Measurements from ENCODE around the gene SYT17.

SYT17 gene

DNA sequence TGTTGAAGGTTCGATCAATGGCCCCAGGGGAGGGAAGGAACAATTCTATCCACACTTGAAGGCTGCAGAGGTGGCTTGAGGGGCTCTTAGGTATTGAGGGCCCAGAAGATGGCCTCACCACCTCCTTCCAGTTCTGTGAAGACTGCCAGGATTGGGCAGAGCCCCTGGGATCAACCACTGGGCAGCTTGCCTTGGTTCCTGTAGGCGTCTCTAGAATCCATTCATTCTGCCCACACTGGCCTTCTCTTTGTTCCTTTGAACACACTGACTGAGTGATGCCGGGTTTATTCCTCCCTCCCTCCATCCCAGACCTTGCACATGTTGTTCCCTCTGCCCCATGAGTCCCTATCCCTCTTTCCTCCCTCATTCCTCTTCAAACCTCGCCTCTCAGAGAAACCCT lies 50.5 kb downstream of the SYT17 start:
- no peak for DNase-seq (ENCODE audit: low spot score)

DNA sequence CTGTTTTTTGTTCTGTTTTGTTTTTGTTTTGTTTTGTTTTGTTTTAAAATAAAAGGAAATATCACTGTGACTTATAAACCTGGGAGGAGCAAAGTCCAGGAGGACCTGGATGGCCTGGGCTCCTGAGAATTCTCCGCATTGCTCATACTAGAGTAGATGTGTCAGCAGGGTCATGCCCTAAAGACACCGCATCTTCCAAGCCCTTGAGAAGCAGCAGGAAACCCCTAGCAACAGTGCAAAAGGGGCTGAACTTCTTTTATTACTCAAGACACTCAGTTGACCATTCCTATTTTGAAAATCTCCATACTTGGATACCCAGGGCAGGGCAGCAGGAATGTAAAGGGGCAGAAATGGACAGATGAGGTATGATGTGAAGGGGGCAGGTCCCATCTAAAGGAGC lies 51.8 kb downstream of the SYT17 start:
- DNase-seq (ENCODE audit: low spot score) = no peak

DNA sequence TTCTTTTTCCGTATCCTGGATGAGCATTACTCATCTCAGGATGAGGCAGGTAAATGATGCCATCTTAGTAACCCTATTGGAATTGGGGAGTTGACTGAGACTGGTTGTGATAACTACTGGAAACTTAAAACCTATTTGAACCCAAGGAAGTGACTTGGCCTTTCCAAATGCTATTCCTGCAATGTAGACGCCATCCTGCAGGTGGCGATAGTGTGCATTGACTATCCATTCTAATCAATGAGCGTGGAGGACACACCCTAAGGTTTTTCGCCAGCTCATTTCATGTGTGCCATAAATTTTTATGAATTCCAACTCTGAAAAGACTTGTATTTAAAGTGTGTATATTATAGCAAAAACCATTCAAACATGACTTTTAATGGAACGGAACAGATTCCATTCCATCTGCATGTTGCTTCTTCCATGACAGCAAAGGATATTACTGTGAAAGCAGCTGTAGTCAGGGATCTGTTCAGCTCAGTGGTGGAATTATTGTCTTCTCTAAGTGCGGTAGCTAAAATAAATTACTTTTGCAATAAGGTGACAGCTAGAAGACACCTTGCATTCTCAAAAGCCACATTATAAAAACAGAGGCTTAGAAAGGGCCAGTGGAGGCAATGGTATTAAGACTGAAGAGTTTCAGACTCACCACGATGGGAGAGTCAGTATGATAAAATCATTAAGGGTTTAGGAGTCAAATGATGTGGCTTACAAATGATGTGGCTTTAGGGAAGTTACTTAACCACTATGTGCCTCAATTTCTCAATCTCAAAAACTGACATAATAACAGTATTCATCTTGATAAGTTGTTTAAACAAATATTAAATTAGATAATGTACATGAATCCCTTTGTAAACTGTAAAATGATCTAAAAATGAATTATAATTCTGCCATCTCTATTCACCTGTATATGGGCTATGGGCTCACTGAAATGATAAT lies 55.5 kb downstream of the SYT17 start:
- peak; percentile 60 for DNase-seq (ENCODE audit: low spot score)

DNA sequence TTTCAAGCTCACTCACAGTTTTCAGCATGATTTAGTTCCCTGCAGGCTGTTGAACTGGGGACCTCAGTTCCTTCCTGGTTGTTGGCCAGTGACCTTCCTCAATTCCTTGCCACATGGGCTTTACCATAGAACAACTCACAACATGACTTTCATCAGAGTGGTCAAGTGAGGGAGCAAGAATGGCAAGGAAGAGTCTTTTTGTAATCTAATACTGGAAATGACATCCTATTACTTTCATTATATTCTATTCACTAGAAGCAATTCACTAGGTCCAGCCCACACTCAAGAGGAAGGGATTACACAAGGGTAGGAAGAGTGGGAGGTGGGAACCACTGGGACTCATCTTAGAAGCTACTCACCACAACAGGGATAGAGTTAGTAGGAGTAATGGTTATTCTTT lies 57.6 kb downstream of the SYT17 start:
- no peak for DNase-seq (ENCODE audit: low spot score)

DNA sequence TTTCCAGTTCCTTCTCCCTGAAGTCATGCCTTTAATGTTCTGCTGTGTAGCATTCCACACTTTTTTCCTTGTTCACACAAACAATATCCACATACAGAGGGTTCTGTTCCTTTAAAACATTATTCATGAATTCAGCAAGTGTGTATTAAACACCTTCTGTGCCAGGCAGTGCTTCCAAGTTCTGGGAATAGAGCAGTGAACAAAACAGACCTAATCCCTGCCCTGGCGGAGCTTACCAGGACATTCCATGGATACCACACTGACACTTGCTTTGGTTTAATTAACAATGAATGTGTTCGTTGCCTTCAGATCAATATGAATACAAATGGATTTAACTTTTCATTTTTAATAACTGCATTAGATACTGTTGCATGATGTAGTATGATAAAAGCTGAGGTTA lies 59.6 kb downstream of the SYT17 start:
- DNase-seq (ENCODE audit: low spot score) = no peak

DNA sequence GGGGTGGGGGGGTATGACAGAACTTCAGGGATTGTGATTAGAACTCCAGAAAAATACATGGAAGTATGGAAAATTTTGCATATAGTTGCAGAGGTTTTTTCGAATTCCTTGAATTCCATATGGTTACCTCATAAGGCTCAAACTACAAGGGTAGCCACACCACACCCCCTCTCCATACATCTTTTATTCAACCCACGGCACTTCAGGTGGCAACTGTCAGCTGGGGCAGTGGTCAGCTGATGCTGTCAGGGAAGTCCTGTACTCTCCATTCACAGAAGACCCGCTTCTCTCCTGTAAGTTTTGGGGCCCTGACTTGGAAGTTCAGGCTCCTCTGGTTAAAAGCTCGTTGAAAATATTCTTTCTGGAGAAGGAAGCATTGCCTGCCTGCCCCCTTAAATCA lies 60.0 kb downstream of the SYT17 start:
- DNase-seq (ENCODE audit: low spot score) = no peak

DNA sequence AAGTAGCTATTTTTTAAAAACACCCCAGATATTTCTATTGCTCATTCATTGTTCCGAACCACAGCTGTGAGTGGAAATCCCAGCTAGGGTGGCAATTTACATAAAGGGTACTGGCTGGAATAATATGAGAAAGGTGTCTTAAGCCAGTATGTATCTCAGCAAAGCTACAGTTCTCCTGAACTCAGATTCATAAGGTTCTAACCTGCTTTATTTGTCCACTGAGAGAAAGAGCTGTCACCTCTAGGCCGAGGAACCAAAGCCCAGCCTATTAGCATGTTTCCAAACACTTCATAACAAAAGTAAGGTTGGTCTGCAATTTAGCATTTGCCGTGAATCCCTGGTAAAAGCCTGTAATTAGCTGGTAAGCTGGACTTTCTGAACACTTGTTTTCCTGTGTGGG lies 60.5 kb downstream of the SYT17 start:
- DNase-seq (ENCODE audit: low spot score) = no peak

DNA sequence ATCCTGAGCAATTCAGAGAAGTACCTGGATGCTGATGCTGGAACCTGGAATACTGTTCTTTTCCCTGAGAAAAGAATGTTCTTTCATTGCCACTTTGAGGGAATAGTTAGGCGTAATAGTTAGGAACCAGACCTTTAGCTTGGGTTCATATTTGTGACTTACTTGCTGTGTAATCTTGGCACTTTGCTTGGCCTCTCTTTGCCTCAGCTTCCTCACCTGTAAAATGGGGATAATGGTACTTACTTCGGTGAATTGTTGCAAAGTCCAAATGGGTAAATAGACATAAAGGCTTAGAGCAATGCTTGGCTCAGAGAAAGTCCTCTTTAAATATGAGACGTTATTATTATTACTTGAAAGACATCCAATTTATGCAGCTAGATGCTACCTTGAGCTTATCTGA lies 62.5 kb downstream of the SYT17 start:
- DNase-seq (ENCODE audit: low spot score) = no peak

DNA sequence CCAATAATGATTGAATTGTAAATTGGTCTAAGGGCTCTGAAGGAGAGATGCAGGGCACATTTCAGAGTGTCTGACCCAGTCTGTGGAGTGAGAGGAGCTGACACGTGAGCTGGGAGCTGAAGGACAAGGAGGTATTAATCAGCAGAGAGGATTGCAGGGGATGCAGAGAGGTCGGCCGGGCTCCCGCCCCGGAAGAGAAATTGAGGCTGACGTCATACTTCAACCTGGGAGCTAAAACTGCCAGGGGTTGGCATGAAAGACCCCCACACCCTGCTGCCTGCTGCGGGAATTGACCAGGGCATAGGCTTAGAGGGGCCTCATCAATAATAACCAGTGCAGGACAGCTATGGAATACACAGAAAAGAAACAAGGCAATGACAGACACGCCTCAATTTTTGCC lies 63.8 kb downstream of the SYT17 start:
- no peak for DNase-seq (ENCODE audit: low spot score)

DNA sequence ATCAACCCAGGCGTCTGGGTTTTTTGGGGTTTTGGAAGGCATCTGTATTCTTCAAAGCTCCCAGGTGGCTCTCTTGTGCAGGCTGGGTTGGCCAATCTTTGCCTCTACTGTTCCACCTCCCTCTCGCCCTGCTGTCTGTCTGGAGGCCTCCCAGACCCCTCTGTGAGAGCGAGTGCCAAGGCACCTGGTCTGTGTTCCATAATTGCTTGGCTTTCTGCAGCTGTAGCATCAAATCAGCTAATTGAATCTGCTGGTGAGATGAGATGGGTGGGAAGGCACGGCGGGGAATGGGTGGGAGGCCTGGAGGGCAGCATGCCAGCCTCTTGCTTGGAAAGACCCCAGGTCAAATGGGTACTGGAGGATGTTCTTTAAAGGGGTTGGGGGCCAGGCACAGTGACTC lies 64.9 kb downstream of the SYT17 start:
- no peak for DNase-seq (ENCODE audit: low spot score)

DNA sequence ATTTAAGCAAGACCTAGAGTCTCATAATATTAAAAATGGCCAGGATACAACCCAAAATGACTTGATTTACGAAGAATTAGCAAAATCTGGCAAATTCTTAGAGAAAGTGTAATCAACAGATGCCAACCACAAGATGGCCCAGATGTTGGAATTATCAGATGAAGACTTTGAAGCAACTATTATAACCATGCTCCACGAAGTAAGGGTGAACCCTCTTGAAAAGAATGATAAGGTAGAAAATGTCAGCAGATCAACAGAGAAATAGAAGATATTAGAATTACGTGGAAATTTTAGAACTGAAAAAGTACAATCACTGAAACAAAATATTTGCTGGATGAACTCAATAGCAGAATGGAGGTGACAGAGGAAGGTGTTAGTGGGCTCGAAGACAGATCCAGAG lies 67.4 kb downstream of the SYT17 start:
- DNase-seq (ENCODE audit: low spot score) = no peak

DNA sequence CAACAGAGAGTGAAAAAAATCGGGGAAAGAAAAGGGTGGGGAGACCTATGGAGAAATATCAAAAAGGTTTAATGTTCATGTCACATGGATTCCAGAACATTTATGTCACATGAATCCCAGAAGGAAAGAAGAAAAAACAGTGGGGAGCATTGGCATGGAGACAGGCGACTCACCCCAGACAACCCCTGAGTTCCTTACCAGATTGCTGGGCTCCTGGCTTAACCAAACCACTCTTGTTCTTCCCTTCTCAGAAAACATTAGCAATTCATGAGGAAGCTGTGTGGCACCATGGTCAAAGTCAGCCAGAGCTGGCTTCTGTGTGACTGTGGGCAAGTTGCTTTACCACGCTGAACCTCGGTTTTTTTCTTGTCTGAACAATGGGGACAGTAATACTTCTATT lies 67.8 kb downstream of the SYT17 start:
- DNase-seq (ENCODE audit: low spot score) = no peak

DNA sequence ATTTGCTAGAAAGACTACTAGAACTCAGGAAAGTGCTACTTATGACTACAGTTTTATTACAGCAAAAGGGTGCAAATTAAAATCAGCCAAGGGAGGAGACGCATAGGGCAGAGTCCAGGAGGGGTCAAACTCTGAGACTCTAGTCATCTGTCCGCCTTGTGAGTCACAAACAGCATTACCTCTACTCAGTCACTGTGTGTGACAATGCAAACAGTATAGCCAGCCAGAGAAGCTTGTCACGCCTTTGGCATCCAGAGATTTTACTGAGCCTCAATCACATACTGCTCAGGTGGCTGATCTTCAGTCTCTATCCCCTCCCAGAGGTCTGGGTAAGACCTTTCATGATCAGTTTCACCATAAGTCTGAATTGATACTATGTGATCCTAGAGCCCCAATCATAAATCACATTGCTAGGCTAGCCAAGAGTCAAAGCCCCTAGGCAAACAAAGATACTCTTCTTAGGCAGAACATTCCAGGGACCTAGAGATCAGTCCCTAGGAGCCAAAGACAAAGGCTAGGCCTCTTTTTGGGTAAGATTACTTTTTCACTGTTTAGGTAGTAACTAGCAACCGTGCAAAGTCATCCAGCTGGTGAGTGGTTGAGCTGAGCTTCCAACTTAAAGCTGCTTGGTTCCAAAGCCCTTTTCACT lies 68.6 kb downstream of the SYT17 start:
- DNase-seq (ENCODE audit: low spot score) = no peak

DNA sequence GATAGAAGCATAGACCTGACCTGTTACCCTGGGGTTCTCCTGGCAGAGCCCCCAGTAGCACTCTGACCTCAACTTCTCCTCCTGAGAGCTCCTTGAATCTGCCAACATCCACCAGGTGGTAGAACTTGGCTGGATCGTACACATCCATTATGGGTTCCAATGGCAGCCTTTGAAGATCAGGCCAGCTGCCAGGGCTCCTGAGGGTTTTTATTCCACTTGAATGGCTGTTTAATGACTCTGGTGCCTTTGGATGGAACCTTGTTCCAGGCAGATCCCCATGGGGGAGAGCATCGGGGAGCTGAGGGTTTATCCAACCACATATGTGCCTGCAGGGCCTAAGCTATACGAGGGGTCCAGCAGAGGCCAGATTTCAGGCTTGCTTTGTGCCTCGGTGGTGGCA lies 70.4 kb downstream of the SYT17 start:
- DNase-seq (ENCODE audit: low spot score) = no peak

DNA sequence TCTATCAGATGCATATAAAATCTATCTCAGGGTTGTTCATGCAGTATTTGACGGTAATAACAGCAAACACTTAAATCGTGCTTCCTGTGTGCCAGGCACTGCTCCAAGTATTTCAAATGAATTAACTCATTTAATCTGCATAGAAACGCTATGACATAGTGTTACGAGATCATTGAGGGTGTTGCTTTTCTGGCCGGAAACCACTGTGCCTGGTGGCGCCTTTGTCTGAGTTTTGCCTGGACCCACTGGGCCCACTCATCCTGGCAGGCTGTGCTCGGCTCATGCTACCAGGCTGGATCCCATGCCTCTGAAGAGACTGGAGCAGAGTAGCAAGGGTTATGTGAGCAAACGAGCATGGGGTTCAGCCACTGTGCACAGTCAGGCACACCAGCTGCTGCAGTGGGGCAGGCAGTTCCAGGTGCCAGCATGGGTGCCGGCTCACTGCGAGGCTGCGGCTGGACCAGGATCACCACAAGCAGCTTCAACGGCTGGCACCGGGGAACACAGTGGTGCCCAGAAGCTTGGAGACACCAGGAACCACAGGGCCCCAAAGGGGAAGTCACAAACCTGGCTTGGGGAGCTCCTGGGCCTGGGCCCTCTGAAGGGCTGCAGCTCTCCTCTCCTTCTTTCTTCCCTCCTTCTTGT lies 71.6 kb downstream of the SYT17 start:
- DNase-seq (ENCODE audit: low spot score) = no peak

DNA sequence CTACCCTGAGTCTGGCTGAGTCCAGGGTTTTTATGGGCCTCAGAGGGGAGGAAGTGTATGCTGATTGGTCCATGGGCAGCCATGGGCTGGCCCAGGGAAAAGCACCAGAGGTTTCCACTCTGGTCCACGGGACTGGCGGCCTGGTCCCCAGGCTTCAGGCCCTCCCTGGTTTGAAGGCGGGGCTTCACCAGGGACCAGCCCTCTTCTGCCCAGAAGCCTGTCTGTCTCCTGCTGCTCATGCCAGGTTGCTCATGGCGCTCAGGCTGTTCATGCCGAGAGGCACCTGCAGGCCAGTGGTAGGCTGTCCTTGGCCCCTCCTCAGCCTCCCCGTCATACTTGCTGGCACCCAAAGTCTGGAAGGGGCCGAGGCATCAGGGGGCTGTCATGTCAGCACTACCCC lies 72.5 kb downstream of the SYT17 start:
- DNase-seq (ENCODE audit: low spot score) = no peak

DNA sequence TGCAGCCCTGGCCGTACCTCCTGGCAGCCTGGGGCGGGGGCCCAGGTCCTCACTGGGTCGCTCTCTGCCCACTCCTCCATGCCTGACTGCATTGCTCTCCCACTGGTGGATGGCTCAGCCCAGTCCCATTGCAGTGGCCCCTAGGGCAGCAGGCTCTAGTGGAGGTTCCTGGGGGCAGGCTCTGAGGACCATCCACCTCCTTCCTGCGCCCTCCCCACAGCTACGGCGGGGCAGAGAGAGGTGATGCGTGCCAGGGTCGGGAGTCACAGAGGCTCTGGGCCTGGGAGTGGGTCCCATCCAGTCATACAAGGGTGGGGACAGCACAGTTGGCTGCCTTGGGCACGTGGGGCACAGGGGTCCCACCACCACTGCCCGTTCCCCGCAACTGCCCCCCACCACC lies 73.5 kb downstream of the SYT17 start:
- DNase-seq (ENCODE audit: low spot score) = no peak

DNA sequence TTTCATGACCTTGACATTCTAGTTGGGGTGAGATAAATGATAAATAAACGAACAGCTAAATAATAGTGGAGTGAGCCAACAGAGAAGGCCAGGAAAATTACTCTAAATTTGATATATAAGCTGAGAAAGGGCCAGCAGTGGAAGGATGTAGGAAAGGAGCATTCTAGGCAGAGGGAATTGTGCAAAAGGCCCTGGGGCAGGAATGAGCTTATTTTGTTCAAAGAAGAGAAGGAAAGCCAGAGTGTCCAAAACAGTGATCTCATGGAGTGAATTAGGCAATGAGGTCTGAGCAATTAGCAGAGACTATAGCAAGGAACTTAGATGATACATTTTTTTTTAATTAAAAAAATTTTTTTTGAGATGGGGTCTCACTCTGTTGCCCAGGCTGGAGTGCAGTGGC lies 74.1 kb downstream of the SYT17 start:
- DNase-seq (ENCODE audit: low spot score) = no peak

DNA sequence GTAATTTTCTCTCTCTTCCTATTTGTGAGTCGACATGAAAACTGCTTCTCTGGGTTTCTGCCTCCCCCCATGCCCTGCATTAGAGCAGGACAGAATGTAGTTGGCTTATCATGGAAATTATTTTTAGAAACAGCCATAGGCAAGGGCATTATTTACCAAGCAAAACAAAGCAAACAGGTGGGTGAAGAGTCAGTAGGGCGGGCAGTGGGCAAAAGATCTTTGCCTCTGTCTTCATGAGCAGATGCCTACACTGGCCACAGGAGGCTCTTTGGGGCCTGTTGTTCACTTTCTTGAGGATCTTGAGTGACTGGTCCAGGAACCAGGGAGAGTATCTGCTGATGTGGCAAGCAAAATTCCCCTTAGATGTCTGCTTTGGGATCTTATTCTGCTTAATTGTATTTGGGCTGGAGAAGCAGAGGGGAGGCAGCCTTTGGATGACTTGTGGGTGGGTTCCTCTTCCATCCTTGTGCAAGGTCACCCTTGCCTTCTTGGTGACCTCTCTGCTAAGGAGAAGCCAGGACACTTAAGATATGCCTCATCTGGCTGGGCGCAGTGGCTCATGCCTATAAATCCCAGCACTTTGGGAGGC lies 75.0 kb downstream of the SYT17 start:
- DNase-seq (ENCODE audit: low spot score) = no peak

DNA sequence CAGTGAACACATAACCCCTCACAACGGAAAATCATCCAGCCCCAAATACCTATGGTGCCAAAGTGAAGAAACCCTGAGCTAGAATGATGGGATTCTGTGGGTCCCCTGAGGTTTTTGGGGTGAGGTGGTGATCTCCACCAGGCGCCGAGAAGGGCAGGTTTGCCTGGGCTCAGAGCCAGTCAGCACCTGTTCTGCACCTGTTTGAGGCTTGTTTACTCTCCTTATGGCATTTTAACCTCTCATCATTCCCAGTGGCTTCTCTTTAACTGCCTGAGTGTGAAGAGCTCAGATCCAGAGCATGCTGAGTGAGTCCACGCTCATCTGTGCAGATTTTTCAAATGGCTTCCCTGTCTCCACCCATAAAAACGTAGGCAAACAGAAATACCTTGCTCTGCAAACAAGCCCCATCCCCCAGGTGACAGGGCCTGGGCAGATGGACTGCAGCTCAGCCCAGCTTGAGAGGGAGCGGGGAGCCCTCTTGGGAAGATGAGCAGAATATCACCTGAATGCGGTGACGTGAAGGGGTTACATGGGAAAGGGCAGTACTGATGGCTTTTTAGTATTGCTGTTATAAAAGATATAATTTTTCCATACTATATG lies 77.4 kb downstream of the SYT17 start:
- no peak for DNase-seq (ENCODE audit: low spot score)

DNA sequence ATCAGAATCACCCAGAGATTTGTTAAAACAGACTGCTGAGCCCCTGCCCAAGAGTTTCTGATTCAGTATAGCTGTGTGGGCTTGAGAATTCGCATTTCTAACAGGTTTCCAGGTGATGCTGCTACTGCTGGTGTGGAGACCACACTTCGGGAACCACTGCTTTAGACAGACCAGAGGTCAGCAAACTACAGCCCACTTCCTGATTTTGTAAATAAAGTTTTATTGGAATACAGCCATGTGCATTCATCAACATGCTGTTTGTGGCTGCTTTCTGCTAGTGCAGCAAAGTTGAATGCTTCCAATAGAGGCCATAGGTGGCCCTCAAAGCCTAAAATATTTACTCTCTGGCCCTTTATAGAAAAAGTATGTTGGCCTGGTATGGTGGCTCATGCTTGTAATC lies 84.9 kb downstream of the SYT17 start:
- no peak for DNase-seq (ENCODE audit: low spot score)

DNA sequence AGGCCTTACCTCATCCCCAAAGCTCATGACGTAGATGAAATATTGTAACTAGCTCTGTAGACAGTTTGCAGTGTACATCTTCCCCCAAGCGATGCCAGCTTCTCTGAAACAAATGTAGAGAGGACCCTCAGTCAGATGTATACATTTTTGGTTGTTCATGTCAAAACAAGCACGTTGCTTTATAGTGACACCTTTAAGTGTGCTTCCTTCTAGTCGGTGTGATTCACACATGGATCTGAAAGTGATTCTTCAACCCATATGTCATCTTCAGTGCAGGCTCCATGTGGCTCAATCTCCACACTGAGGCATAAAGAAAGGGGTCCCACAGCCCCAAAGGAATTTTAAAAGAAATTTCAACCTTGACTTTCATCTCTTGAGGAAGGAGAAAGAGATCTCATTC lies 86.6 kb downstream of the SYT17 start:
- DNase-seq (ENCODE audit: low spot score) = no peak
